ENCODE measurements around the gene KLF17. TPM values are rescaled to one million over a fixed set of nuclear protein-coding genes. Genes with fewer than 3 reads are reported as not detected.
"Not testable (repeated sequence)": the region's sequence is repeated elsewhere in the genome, so short reads cannot be mapped to it uniquely, and the experiment has no call there.

The KLF17 gene
- total RNA-seq, 4 donors from 2014 or later = 0.19 TPM; not detected in 3

- Histone ChIP-seq H3K27me3 (peaks cover 0 to 7% (median 0%) of the 10 kb centered on the region in 4 donors), H3K36me3 (no peaks in the 10 kb centered on the region), H3K27ac (no peak overlapping the region), H3K4me3 (no peak overlapping the region), H3K9me3 (no peaks in the 10 kb centered on the region), H3K4me1 (no peaks in the 10 kb centered on the region)
- TF ChIP-seq POLR2A (IDR thresholded peaks at IDR 0.05) (no peak), CTCF (IDR thresholded peaks at IDR 0.05) (no peak)
- intact Hi-C loops (cut with DNase I) = no loop called here
- DNase-seq = no peak
- WGBS, 2 donors = 83 to 94% methylated on average over 13 to 14 of the region's 16 CpGs
These were observed 11.2 kb downstream of the KLF17 start for GRCh38 chr1:44129616-44130500.

- intact Hi-C loops (cut with DNase I) = no loop called here
- DNase-seq = no peak
These were observed 12.8 kb downstream of the KLF17 start for GRCh38 chr1:44131411-44131810.

GRCh38 chr1:44134071-44134920 is 15.7 kb downstream of the KLF17 start:
- Histone ChIP-seq H3K4me3 (no peak overlapping the region), H3K27me3 (peaks cover 0 to 16% (median 0%) of the 10 kb centered on the region in 4 donors), H3K4me1 (no peaks in the 10 kb centered on the region), H3K27ac (no peak overlapping the region), H3K36me3 (no peaks in the 10 kb centered on the region), H3K9me3 (no peaks in the 10 kb centered on the region)
- DNase-seq = no peak
- TF ChIP-seq POLR2A (IDR thresholded peaks at IDR 0.05) (no peak), CTCF (IDR thresholded peaks at IDR 0.05) (no peak)
- intact Hi-C loops (cut with DNase I) = no loop called here
- WGBS, 2 donors = 92 to 95% methylated on average over 18 to 19 of the region's 19 CpGs

More at GRCh38 chr1:44131411-44131810, 12.8 kb downstream of the KLF17 start:
- TF ChIP-seq CTCF (IDR thresholded peaks at IDR 0.05) (no peak), POLR2A (IDR thresholded peaks at IDR 0.05) (no peak)
- Histone ChIP-seq H3K4me1 (no peaks in the 10 kb centered on the region), H3K27ac (no peak overlapping the region), H3K27me3 (peaks cover 0 to 8% (median 0%) of the 10 kb centered on the region in 4 donors), H3K4me3 (no peak overlapping the region), H3K9me3 (no peaks in the 10 kb centered on the region), H3K36me3 (no peaks in the 10 kb centered on the region)
- 79 to 85% methylated on average over 3 of the region's 3 CpGs for WGBS, 2 donors

GRCh38 chr1:44135886-44136285 is 17.3 kb downstream of the KLF17 start:
- TF ChIP-seq CTCF (IDR thresholded peaks at IDR 0.05) (no peak), POLR2A (IDR thresholded peaks at IDR 0.05) (no peak)
- WGBS, 2 donors = 77 to 80% methylated on average over 2 of the region's 2 CpGs
- no peaks in the 10 kb centered on the region for H3K9me3 ChIP-seq
- DNase-seq = no peak
- peaks cover 0 to 20% (median 0%) of the 10 kb centered on the region in 4 donors for H3K27me3 ChIP-seq
- intact Hi-C loops (cut with DNase I) = no loop called here
- no peaks in the 10 kb centered on the region for H3K36me3 ChIP-seq
- no peak overlapping the region for H3K27ac ChIP-seq
- H3K4me1 ChIP-seq = no peaks in the 10 kb centered on the region
- no peak overlapping the region for H3K4me3 ChIP-seq

- intact Hi-C loops (cut with DNase I) = no loop called here
- Histone ChIP-seq H3K9me3 (no peaks in the 10 kb centered on the region), H3K4me1 (no peaks in the 10 kb centered on the region), H3K4me3 (no peak overlapping the region), H3K27ac (no peak overlapping the region), H3K36me3 (no peaks in the 10 kb centered on the region), H3K27me3 (peaks cover 0 to 13% (median 0%) of the 10 kb centered on the region in 4 donors)
- TF ChIP-seq CTCF (IDR thresholded peaks at IDR 0.05) = no peak
- WGBS, 2 donors = 79 to 80% methylated on average over 3 of the region's 3 CpGs
- no peak for DNase-seq
These were observed 19.6 kb downstream of the KLF17 start for GRCh38 chr1:44138239-44138638.

GRCh38 chr1:44139565-44139964 is 20.9 kb downstream of the KLF17 start:
- H3K4me1 ChIP-seq; H3K27ac ChIP-seq; H3K9me3 ChIP-seq; intact Hi-C loops (cut with DNase I); H3K4me3 ChIP-seq; H3K36me3 ChIP-seq; DNase-seq: not testable (repeated sequence)
- WGBS, 2 donors = 60% methylated on average over 2 of the region's 8 CpGs; no CpG with 5 or more reads in 1 of the 2 donors
- peaks cover 0 to 13% (median 0%) of the 10 kb centered on the region in 4 donors for H3K27me3 ChIP-seq

Data from esophagus squamous epithelium (tissue), 5 donors.